ENCODE results near the gene IQUB.
A peak's percentile ranks its signal among the peaks of the same experiment; 100 is the strongest.
"Not testable (repeated sequence)": the region's sequence is repeated elsewhere in the genome, so short reads cannot be mapped to it uniquely, and the experiment has no call there.

The IQUB gene

GRCh38 chr7:123534383-123535260 is at the start of gene IQUB:
Gene IQUB, minus strand, starts transcription at chr7:123534595. Its CDS starts 22,255 bp downstream, at chr7:123512340.
- peak; percentile 92 to 93 for DNase-seq (ENCODE audit: low read depth in 2 of 2)

GRCh38 chr7:123583821-123584220 is 49.4 kb upstream of the IQUB start:
- DNase-seq (ENCODE audit: low read depth in 2 of 2): no peak

- DNase-seq (ENCODE audit: low read depth in 2 of 2): no peak
These were observed 46.7 kb upstream of the IQUB start for GRCh38 chr7:123581162-123581459.

GRCh38 chr7:123580406-123581161 is 46.2 kb upstream of the IQUB start:
- DNase-seq (ENCODE audit: low read depth in 2 of 2): no peak

- no peak for DNase-seq (ENCODE audit: low read depth in 2 of 2)
These were observed 45.0 kb upstream of the IQUB start for GRCh38 chr7:123579416-123579815.

GRCh38 chr7:123573896-123574467 is 39.6 kb upstream of the IQUB start:
- DNase-seq (ENCODE audit: low read depth in 2 of 2): no peak

GRCh38 chr7:123573341-123573740 is 38.9 kb upstream of the IQUB start:
- DNase-seq (ENCODE audit: low read depth in 2 of 2): no peak

GRCh38 chr7:123571684-123572083 is 37.3 kb upstream of the IQUB start:
- no peak for DNase-seq (ENCODE audit: low read depth in 2 of 2)

GRCh38 chr7:123571187-123571586 is 36.8 kb upstream of the IQUB start:
- no peak for DNase-seq (ENCODE audit: low read depth in 2 of 2)

GRCh38 chr7:123570390-123571182 is 36.2 kb upstream of the IQUB start:
- no peak for DNase-seq (ENCODE audit: low read depth in 2 of 2)

- no peak for DNase-seq (ENCODE audit: low read depth in 2 of 2)
These were observed 35.1 kb upstream of the IQUB start for GRCh38 chr7:123569352-123570010.

GRCh38 chr7:123562121-123562520 is 27.7 kb upstream of the IQUB start:
- no peak for DNase-seq (ENCODE audit: low read depth in 2 of 2)

GRCh38 chr7:123558289-123558874 is 24.0 kb upstream of the IQUB start:
- no peak for DNase-seq (ENCODE audit: low read depth in 2 of 2)

GRCh38 chr7:123557398-123558288 is 23.2 kb upstream of the IQUB start, which contains the start of gene NDUFA5:
Gene NDUFA5, minus strand, starts transcription at chr7:123557818. Its CDS starts 23 bp downstream, at chr7:123557795.
- peak; percentile 92 to 95 for DNase-seq (ENCODE audit: low read depth in 2 of 2)

GRCh38 chr7:123557016-123557397 is 22.6 kb upstream of the IQUB start:
- DNase-seq (ENCODE audit: low read depth in 2 of 2): no peak

- no peak for DNase-seq (ENCODE audit: low read depth in 2 of 2)
These were observed 21.1 kb upstream of the IQUB start for GRCh38 chr7:123555484-123555883.

- no peak for DNase-seq (ENCODE audit: low read depth in 2 of 2)
These were observed 18.8 kb upstream of the IQUB start for GRCh38 chr7:123553159-123553558.

- no peak for DNase-seq (ENCODE audit: low read depth in 2 of 2)
These were observed 18.2 kb upstream of the IQUB start for GRCh38 chr7:123552641-123553040.

- DNase-seq (ENCODE audit: low read depth in 2 of 2): not testable (repeated sequence)
These were observed 17.7 kb upstream of the IQUB start for GRCh38 chr7:123552134-123552533.

- DNase-seq (ENCODE audit: low read depth in 2 of 2): no peak
These were observed 14.0 kb upstream of the IQUB start for GRCh38 chr7:123548406-123548805.
